ENCODE measurements around the gene TUT1.
"Not testable (repeated sequence)": the region's sequence is repeated elsewhere in the genome, so short reads cannot be mapped to it uniquely, and the experiment has no call there.

TUT1 gene

DNA sequence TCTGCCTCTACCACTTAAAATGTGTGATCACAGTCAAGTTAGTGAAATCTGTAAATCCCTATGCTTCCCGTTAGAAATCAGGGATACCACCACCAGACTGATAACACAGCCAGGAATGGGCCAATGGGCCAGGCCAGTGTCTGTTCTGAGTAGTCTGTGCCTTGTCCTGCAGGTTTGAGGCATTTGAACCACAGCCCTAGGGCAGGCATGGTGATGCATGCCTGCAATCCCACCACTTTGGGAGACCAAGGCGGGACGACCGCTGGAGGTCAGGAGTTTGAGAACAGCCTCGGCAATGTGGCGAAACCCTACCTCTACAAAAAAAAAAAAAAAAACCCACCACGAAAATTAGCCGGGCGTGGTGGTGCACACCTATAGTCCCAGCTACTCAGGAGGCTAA, 32.7 kb downstream of the TUT1 start:
- peak overlapping the region; percentile 76 for H3K4me3 Mint-ChIP-seq

DNA sequence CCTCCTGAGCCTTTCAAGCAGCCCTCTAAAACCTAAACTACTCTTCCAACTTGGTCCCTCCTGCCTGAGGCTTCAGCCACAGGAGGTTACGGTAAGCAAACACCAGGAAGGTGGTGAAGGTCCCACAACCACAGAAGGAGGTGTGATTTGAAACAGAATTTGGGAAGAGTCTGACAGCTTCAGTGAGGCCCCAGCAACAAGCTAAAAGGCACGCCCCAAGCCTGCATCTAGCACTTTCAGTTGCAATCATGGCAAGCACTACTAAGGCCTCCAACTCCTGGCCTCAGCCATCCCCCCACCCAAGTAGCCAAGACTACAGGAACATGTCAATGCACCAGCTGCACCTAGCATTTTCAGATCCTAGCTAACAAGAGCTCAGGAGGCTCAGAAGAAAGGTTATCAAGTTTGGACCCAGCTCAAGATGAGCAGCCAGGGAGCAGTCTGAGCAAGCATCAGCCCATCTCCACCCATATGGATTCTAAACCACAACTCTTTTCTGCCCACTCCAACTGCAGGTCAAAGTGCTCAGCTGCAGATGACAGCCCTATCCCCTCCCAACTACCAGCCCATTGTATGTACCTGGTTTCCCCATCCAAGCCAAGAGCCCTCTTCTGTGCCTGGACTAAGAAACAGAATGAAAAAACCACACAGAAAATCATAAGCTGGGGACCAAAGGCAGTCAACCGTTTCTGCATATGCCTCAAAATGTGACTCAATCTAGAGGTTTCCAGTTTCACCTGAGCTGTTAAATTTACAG, 34.3 kb downstream of the TUT1 start:
- peak overlapping the region; percentile 97 for H3K27ac Mint-ChIP-seq
- no peak for DNase-seq (ENCODE audit: low spot score in 2 of 2)
- peak; percentile 50 for ATAC-seq
- peaks cover 96% of the 10 kb centered on the region for H3K4me1 Mint-ChIP-seq
- no peaks in the 10 kb centered on the region for H3K9me3 Mint-ChIP-seq
- H3K36me3 Mint-ChIP-seq: peaks cover 80% of the 10 kb centered on the region
- peak overlapping the region; percentile 76 for H3K4me3 Mint-ChIP-seq

More for the DNA sequence above, 32.7 kb downstream of the TUT1 start:
- no peak for DNase-seq (ENCODE audit: low spot score in 2 of 2)
- H3K36me3 Mint-ChIP-seq: peaks cover 89% of the 10 kb centered on the region
- H3K27ac Mint-ChIP-seq: peak overlapping the region; percentile 97
- ATAC-seq: no peak
- peaks cover 86% of the 10 kb centered on the region for H3K4me1 Mint-ChIP-seq
- H3K9me3 Mint-ChIP-seq: no peaks in the 10 kb centered on the region

DNA sequence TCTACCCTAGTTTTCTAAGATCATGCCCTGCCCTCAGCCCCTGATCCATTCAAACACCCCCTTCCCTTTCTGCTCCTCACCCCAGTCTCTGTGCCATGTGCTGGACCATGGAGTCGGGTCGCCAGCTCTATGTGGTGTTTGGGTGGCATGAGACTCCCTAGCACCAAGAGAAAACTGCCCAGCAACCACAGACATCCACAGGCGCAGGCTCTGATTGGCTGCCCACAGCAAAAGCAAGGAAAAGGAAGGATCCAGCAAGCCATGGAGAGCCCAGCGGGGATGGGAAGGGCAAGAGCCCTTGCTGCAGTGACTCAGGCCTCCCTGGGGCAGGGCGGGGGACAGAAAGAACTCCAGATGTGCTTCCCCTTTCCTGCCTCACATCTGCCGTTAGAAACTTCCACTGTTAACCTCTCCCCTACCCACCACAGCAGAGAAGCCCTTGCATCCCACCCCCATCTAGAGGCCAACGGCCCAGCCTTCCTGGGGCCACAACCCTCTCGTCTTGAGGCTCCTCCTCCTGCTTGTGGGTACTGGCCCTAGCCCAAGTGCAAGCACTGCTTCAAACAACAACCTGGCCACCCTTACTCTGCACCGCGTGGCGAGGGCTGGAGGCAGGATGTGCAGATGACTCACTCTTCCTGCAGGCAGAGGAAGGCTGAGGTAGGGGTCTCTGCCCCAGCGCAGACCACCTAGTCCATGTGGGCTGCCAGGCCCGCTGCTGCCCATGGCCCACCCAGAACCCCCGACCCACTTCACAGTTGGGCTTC, 35.0 kb downstream of the TUT1 start:
- Mint-ChIP-seq H3K4me3 (peak overlapping the region; percentile 76), H3K27ac (peak overlapping the region; percentile 97), H3K4me1 (peaks cover 96% of the 10 kb centered on the region), H3K36me3 (peaks cover 80% of the 10 kb centered on the region), H3K9me3 (no peaks in the 10 kb centered on the region)
- DNase-seq (ENCODE audit: low spot score in 2 of 2): peak; percentile 63 to 93
- peak; percentile 76 for ATAC-seq

DNA sequence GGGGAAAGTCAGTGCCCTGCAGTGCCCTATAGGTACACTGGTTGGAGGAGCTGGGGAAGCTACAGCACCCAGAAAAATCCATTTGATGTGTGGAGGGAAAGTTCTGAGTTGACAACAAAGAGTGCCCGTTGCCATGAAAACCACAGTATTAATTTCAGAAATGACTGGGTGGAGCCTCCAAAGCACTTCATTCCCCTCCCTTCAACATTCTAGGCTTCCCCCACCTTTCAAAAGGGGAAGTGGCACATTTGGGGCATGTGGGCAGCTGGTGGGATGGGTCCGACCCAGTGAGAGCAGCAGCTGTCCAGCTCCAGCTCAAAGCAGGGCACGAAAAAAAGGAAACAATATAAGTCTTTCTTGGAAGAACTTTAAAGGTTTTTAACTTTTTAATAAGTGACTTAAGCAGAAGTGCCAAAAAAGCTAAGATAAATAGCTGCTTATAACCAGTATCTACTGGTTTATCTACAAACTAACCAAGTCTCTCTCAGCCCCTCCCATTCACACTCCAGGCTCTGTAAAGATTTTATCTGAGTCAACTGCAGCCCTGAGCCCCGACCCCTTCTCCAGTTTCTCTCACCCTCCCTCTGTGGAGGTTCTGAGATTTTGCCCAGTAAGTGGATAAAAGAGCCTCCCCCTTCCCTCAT, 35.7 kb downstream of the TUT1 start:
- peaks cover 96% of the 10 kb centered on the region for H3K4me1 Mint-ChIP-seq

DNA sequence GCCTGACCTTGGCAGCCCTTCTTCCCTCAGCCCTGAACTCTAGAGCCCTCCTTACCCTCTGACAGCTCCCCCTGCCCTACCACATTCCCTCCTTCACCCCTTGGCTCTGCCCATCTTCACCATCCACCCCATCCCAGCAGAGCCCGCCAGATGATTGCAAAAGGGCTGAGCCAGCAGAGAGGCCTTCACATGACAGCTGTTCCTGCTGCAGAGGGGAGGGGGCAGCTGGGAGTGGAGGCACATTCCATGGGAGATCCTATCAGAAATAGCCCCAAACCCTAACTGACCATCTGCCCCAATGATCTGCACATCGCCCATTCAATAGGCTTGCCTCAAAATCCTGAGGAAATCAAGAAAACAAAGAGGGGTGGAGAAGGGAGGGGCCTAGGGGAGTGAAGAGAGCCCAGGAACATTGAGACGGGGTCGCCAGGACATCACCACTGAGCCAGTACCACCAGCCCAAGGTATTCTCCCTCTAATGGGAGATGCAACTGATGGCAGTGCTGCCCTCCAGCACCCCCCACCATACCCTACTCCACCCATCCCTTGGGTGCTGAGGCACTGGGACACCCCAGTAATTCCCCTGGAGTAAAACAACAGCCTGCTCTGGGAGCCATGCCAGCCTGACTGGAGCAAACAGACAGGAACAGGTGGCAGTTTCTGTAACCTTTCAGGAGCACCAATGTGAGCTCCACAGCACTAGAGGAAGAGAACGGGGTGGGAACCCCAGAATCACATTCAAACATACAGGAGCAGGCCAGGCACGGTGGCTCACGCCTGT, 36.7 kb downstream of the TUT1 start:
- DNase-seq (ENCODE audit: low spot score in 2 of 2) (no peak), ATAC-seq (no peak)
- Mint-ChIP-seq H3K36me3 (peaks cover 65% of the 10 kb centered on the region), H3K9me3 (no peaks in the 10 kb centered on the region), H3K27ac (peak overlapping the region; percentile 97), H3K4me3 (peak overlapping the region; percentile 76), H3K4me1 (peaks cover 87% of the 10 kb centered on the region)

More for the DNA sequence above, 35.7 kb downstream of the TUT1 start:
- H3K36me3 Mint-ChIP-seq: peaks cover 75% of the 10 kb centered on the region
- ATAC-seq (peak; percentile 18), DNase-seq (ENCODE audit: low spot score in 2 of 2) (peak in 1 of 2 donors; percentile 85)
- H3K4me3 Mint-ChIP-seq: peak overlapping the region; percentile 76
- H3K9me3 Mint-ChIP-seq: no peaks in the 10 kb centered on the region
- H3K27ac Mint-ChIP-seq: peak overlapping the region; percentile 97

DNA sequence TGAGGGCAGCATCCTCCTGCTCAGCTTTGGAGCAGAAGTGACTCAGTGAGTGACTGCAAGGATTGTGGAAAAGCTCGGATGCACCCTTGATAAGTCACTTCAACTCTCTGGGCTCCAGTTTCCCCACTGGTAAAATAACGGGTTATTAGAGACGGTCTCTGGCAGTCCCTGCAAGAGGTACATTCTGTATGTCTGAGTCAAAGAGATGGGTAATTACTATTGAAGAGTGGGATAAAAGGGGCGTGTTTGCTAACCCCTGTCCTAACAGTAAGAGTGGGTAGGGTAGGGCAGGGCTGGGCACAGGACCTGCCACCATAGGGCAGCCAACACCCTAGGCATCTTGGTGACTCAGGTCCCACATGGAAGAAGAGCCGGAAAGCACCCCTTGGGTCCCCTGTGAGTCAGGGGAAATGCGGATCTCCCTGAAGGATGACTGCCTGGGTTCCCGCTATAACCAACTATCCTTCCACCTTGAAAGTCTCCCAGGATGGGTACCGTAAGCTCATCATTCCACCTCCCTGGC, 37.4 kb downstream of the TUT1 start:
- no peak for ATAC-seq
- Mint-ChIP-seq H3K36me3 (peaks cover 58% of the 10 kb centered on the region), H3K9me3 (no peaks in the 10 kb centered on the region), H3K27ac (peak overlapping the region; percentile 97), H3K4me3 (peak overlapping the region; percentile 76), H3K4me1 (peaks cover 80% of the 10 kb centered on the region)
- no peak for DNase-seq (ENCODE audit: low spot score in 2 of 2)

DNA sequence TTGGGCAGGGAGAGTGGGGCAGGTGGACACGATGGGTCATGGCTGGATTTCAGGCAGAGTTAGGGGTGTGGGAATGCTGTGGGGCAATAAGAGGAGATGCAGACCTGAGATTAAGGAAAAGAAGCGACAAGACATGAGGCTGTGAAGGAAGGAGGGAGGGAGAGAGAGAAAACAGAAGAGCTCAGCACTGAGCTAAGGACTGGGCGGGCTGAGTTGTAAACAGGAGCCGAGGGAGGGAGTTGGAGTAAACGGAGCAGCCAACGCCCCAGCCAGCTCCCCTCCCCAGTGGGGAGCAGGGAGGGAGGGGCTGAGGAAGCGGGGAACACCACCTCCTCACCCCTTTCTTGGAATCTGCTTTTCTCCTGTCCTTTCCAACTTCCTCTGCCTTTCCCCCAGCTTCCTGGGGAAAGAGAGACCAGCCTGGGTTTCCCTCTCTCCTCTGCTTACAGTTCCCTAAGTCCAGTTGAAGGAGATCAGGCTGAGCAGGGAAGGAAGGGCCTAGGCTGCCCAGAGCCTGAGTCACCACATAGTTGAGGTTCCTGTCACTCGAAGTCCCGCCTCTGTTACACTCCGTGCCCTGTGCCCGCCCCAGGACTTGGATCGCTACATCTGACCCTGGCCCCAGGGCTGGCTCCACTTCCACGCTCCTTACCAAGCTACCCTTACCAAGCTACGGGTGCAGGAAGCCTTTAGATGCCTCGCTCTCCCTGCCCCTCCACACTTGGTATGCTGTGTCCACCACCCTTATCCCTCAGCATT, 38.1 kb downstream of the TUT1 start:
- ATAC-seq (peak; percentile 42), DNase-seq (ENCODE audit: low spot score in 2 of 2) (peak in 1 of 2 donors; percentile 77)
- peak overlapping the region; percentile 76 for H3K4me3 Mint-ChIP-seq
- peaks cover 53% of the 10 kb centered on the region for H3K36me3 Mint-ChIP-seq
- no peaks in the 10 kb centered on the region for H3K9me3 Mint-ChIP-seq
- H3K27ac Mint-ChIP-seq: peak overlapping the region; percentile 97
- H3K4me1 Mint-ChIP-seq: peaks cover 78% of the 10 kb centered on the region

DNA sequence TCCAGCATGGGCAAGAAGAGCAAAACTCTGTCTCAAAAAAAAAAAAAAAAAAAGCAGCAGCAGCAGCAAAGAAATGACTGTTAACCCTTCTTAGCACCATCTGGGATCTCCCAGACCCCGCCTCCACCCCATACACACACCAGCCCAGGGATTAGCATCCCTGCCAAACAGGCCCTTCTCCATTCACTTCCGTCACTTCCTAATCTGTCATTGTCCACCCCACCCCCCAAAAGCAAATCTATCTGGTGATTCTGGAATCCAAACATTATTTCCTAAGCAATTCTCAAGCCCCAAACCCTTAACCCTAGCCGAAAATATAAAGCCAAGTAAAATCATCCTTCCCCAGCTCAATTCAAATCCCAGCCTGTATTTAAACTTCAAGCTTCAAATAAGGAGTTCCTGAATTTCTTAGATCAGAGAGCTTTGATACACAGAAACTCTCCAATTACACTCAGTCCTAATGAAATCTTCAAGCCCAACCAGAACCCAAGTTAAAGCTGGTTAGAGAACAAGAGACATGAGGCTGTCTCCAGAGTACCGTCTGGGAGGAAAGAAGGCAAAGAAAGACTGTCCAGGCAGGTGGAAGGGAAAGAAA, 38.7 kb downstream of the TUT1 start:
- peak overlapping the region; percentile 97 for H3K27ac Mint-ChIP-seq

DNA sequence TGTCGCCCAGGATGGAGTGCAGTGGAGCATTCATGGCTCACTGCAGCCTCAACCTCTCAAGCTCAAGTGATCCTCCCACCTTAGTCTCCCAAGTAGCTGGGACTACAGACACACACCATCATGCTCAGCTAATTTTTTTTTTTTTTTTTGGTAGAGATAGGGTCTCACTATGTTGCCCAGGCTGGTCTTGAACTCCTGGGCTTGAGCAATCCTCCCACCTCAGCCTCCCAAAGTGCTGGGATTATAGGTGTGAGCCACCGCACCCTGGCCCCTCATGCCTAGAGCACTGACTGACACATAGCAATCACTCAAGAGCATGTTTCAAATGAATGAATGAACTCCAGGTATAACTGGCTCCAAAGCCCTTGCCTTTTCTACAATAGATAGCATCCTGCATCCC, 40.8 kb downstream of the TUT1 start:
- H3K4me3 Mint-ChIP-seq; H3K9me3 Mint-ChIP-seq; ATAC-seq; DNase-seq (ENCODE audit: low spot score in 2 of 2): not testable (repeated sequence)
- H3K4me1 Mint-ChIP-seq: peaks cover 65% of the 10 kb centered on the region
- peak overlapping the region; percentile 97 for H3K27ac Mint-ChIP-seq
- H3K36me3 Mint-ChIP-seq: peaks cover 44% of the 10 kb centered on the region

More for the DNA sequence above, 38.7 kb downstream of the TUT1 start:
- no peak for ATAC-seq
- Mint-ChIP-seq H3K4me3 (peak overlapping the region; percentile 76), H3K9me3 (no peaks in the 10 kb centered on the region), H3K36me3 (peaks cover 52% of the 10 kb centered on the region), H3K4me1 (peaks cover 79% of the 10 kb centered on the region)
- no peak for DNase-seq (ENCODE audit: low spot score in 2 of 2)

DNA sequence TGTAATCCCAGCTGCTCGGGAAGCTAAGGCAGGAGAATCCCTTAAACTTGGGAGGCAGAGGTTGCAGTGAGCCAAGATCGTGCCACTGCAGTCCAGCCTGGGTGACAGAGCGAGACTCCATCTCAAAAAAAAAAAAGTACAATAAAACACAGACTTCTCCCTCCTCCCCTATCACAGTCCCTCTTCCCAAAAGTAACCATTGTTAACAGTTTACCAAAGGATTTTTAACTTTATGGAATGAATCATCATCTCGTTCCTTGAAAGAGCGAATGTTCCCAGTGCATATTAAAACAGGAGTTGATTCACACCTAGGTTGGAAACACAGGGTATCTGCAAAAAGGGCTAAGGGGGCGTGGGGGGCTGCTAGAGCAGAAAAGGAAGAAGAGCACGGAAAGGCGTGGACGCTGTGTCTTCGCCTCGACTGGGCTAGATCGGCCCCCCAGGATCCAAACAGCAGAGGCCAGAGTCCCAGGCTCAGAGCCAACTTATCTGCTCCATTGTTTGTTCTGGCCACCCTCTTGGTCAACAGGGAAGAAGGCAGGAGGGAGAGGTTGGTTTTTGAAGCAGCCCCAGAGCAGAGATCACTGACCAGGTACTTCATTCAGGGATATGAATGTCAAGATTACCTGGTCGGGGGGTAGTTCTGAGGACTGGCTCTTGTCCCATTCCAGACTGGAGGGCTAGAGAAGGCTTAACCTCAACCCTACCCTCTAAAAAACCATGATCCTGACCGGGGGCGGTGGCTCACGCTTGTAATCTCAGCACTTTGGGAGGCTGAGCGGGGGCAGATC, 42.6 kb downstream of the TUT1 start:
- no peak for ATAC-seq
- Mint-ChIP-seq H3K4me1 (peaks cover 65% of the 10 kb centered on the region), H3K4me3 (peak overlapping the region; percentile 80), H3K9me3 (no peaks in the 10 kb centered on the region), H3K27ac (no peak overlapping the region), H3K36me3 (peaks cover 45% of the 10 kb centered on the region)
- no peak for DNase-seq (ENCODE audit: low spot score in 2 of 2)

DNA sequence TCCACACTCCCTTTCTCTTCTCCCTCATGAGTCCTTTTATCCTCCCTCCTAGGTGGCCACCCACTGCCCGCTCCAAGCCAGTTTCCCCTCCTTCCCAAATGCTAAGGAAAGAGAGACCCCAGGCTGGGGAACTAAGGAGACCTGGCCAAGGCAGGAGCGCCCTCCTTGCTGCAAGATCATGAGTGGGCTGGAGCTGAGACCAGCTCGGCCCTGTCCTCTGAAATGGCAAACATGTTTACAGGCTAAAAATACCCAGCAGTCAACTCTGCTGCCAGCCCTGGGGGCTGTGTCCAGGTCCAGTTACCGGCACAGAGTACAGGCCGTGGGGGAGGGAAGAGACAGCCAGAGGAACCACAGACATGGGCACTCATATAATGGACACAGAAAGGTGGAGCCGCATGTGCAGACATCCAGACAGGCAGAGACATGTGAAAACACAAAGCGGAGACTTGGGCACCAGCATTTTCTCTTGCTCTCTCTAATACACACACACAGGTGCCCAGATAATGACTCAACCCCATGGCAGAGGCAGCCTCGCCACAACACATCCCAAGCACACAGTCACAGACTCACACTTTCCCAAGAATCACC, 43.5 kb downstream of the TUT1 start:
- Mint-ChIP-seq H3K27ac (peak overlapping the region; percentile 83), H3K36me3 (peaks cover 45% of the 10 kb centered on the region), H3K4me3 (peak overlapping the region; percentile 80), H3K9me3 (no peaks in the 10 kb centered on the region), H3K4me1 (peaks cover 65% of the 10 kb centered on the region)
- DNase-seq (ENCODE audit: low spot score in 2 of 2) (no peak), ATAC-seq (no peak)

DNA sequence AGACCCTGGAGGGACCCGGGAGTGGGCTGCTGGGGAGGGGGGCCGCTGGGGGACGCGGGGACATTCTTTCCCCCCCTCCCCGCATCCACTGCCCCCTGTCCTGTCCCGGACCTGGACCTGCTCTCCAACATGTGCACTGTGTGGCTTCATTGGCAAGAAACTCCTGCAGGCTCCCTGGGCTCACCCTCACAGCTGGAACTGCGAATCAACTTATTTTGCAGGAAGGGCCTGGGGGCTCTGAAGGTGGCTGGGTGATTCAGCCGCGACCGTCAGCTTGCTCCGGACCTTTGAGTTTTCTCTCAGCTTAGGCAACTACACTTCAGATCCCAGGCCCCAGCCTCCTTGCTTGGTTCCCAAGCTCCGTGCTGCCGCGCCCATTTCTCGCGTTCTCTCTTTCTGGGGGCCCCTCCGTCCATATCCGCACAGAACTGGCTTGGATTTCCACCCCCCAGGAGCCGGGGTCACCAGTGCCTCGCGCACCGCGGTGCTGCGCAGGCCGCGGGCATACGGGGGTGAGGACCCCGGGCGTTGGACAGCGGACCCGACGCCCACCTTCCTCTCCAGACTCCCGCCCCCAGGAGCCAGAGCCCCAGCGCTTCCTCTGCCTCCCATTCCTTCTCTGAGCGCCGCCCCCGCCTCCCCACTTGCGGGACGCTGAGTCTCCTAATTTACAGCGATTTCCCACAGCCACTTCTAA, 44.2 kb downstream of the TUT1 start:
- no peak for ATAC-seq
- Mint-ChIP-seq H3K4me1 (peaks cover 64% of the 10 kb centered on the region), H3K27ac (peak overlapping the region; percentile 83), H3K9me3 (no peaks in the 10 kb centered on the region), H3K4me3 (peak overlapping the region; percentile 80), H3K36me3 (peaks cover 38% of the 10 kb centered on the region)
- no peak for DNase-seq (ENCODE audit: low spot score in 2 of 2)
